Uterus (tissue), 2 donors: ENCODE data around the gene KLF3.

Experiments
- POLR2A ChIP-seq, 2 donors: fragments of 450-650 bp; IDR thresholded peaks; one replicate each; pipeline ENCODE4 v1.6.1; 2016; ENCODE audit warnings: antibody characterized with exemption in 2 of 2, mild to moderate bottlenecking in 1 of 2, moderate library complexity in 1 of 2
- TF ChIP-seq, protein P1 (sequence below), 4 experiments: fragments of 200-600 bp in 2 of 4; fragments of 450-650 bp in 2 of 4; sonication (generic) in 2 of 4; IDR thresholded peaks; one replicate each; pipeline ENCODE4 v1.5.1; 2016 to 2019; ENCODE audit warnings: antibody characterized with exemption in 4 of 4, mild to moderate bottlenecking in 2 of 4, moderate library complexity in 1 of 4

- TF ChIP-seq, protein P1, sequence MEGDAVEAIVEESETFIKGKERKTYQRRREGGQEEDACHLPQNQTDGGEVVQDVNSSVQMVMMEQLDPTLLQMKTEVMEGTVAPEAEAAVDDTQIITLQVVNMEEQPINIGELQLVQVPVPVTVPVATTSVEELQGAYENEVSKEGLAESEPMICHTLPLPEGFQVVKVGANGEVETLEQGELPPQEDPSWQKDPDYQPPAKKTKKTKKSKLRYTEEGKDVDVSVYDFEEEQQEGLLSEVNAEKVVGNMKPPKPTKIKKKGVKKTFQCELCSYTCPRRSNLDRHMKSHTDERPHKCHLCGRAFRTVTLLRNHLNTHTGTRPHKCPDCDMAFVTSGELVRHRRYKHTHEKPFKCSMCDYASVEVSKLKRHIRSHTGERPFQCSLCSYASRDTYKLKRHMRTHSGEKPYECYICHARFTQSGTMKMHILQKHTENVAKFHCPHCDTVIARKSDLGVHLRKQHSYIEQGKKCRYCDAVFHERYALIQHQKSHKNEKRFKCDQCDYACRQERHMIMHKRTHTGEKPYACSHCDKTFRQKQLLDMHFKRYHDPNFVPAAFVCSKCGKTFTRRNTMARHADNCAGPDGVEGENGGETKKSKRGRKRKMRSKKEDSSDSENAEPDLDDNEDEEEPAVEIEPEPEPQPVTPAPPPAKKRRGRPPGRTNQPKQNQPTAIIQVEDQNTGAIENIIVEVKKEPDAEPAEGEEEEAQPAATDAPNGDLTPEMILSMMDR (IDR thresholded peaks at IDR 0.05), result peak; percentile 84 to 95 (median 87)
- peak in 1 of 2 donors; percentile 13 for TF ChIP-seq POLR2A (IDR thresholded peaks at IDR 0.05)
These were observed 67.0 kb downstream of the KLF3 start for GRCh38 chr4:38730830-38731646.
